Measurements from ENCODE around the gene GNB3. TPM values are rescaled to one million over a fixed set of nuclear protein-coding genes. Genes with fewer than 3 reads are reported as not detected.
"Not testable (repeated sequence)": the region's sequence is repeated elsewhere in the genome, so short reads cannot be mapped to it uniquely, and the experiment has no call there.

Gene GNB3
- total RNA-seq, 1 donor: 1.9 TPM

DNA sequence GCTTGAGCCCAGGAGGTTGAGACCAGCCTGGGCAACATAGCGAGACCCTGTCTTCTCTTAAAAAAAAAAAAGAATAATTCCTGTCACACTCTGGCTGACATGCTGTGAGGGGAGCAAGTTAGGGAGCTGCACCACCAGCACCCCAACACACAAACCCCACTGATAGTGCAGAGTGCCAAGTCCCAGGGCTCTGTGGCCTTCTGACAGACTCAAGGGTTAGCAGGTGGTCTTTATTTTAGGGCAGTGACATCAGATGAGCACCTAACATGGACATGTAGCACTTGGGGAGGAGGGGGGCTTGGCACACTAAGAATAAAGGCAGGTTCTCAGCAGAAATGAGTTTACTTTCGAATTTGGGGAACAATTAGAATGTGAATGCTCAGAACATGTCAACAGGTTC, 18.1 kb downstream of the GNB3 start:
- no peak for DNase-seq (ENCODE audit: low read depth in 2 of 3, low spot score in 2 of 3)

DNA sequence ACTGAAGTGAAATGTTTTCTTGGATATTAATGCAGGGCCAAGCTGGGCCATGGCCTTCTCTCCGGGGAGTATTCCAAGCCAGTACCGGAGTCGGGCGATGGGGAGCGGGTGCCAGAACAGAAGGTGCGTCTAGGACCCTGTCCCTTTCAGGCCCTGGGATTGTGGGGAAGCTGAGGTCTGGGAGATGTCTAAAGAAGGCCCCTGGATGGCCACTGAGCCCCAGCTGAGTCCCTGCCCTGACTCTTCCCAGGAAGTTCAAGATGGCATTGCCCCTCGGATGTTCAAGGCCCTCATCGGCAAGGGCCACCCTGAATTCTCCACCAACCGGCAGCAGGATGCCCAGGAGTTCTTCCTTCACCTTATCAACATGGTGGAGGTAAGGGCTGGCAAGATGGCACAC, 19.4 kb downstream of the GNB3 start:
- no peak for DNase-seq (ENCODE audit: low read depth in 2 of 3, low spot score in 2 of 3)

DNA sequence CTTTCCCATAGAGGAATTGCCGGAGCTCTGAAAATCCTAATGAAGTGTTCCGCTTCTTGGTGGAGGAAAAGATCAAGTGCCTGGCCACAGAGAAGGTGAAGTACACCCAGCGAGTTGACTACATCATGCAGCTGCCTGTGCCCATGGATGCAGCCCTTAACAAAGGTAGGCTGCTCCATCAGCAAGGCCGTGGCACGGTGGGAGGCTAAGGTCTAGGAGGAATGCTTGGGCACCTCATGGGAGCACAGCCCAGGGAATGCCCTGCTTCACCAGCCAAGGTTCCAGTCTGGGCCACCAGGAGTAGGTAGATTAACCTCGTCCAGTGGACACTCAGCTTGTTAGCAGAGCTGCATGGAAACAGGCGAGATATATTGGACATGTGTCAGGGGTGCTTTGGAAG, 20.2 kb downstream of the GNB3 start:
- no peak for DNase-seq (ENCODE audit: low read depth in 2 of 3, low spot score in 2 of 3)

DNA sequence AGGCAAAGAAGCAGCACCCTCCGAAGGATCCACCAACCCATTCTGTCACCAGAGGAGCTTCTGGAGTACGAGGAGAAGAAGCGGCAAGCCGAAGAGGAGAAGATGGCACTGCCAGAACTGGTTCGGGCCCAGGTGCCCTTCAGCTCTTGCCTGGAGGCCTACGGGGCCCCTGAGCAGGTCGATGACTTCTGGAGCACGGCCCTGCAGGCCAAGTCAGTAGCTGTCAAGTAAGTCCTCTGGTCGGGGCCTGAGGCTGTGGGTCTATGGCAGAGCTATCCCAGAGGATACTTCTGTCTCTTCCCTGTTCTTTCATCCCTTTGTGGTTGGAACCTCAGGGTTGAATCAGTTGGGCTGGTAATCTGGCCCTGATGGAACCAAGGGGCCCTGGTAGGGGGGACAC, 20.7 kb downstream of the GNB3 start:
- no peak for DNase-seq (ENCODE audit: low read depth in 2 of 3, low spot score in 2 of 3)

DNA sequence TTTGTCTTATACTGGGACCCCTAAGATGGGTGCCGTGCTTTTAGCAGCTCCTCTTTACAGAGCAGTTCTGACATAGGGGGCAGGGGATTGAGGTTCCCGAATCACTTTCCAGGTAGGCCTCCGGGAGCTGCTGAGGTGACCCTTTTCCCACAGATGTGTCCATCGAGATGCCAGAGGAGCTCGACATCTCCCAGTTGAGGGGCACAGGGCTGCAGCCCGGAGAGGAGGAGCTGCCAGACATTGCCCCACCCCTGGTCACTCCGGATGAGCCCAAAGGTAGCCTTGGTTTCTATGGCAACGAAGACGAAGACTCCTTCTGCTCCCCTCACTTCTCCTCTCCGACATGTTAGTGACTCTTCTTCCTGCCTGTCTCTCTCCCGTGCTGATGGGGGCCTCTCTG, 22.3 kb downstream of the GNB3 start:
- no peak for DNase-seq (ENCODE audit: low read depth in 2 of 3, low spot score in 2 of 3)

DNA sequence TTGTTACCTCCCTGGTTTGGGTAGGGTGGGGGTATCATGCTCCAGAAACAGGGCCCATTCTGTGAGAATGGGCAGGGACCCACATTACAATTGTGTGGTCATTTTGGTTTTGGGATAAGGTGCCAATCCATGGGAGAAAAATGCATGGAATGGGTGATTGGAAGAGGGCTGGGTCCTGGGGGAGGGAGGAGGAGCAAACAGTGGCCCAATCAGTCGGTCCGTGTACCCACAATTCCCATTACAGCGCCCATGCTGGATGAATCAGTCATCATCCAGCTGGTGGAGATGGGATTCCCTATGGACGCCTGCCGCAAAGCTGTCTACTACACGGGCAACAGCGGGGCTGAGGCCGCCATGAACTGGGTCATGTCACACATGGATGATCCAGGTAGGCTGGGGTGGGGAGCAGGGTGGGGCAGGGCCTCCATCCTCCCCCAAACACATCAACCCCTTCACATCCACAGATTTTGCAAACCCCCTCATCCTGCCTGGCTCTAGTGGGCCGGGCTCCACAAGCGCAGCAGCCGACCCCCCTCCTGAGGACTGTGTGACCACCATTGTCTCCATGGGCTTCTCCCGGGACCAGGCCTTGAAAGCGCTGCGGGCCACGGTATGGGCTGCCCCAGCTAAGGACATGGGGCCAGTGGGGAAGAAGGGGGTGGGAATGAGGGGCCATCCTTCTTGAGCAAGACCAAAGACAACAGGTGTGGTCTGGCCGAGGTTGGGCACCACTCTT, 23.0 kb downstream of the GNB3 start:
- no peak for DNase-seq (ENCODE audit: low read depth in 2 of 3, low spot score in 2 of 3)

DNA sequence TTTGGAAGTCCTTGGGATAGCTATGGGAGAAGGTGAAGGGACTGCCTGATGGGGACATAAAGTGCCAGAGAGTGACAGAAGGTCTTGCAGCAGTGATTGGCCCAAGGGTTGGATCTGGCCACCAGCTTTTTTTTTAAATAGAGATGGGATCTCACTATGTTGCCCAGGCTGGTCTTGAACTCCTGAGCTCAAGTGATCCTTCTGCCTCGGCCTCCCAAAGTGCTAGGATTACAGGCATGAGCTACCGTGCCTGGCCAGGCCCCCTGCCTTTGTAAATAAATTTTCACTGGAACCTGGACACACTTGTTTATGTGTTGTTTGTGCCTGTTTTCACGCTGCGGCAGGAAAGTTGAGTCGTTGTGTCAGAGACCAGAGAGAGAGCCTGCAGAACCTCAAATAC, 24.6 kb downstream of the GNB3 start:
- not testable (repeated sequence) for DNase-seq (ENCODE audit: low read depth in 2 of 3, low spot score in 2 of 3)

DNA sequence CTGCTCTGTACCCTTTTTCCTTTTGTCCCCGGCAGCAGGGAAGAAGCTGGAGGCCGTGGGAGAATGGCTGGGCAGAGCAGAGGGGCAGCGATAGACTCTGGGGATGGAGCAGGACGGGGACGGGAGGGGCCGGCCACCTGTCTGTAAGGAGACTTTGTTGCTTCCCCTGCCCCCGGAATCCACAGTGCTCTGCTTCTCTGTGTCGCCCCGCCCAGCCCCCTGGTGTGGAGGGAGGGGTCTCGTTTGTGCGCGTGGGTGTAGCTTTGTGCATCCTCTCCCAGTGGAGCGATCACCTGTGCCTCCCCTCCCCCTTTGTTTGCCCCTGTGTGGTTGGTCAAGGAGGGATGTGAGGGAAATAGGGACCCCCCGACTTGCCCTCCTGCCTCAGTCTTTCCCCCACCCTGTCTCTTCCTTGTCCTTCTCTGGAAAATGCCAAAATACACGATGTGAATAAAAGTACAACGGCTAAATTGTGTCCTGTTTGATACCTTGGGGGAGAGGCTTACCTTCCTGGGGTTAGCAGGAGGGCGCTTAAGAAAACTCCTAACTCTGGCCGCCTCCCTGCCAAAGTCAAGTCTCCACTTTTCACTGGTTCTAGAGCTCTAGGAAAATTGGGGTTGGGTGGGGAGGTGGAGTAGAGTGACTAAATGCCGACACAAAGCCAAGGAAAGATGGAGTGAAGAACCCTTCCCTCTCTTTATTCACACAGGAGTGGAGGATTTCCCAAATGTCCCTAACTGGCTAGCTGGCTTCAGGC, 25.6 kb downstream of the GNB3 start:
- DNase-seq (ENCODE audit: low read depth in 2 of 3, low spot score in 2 of 3): no peak

DNA sequence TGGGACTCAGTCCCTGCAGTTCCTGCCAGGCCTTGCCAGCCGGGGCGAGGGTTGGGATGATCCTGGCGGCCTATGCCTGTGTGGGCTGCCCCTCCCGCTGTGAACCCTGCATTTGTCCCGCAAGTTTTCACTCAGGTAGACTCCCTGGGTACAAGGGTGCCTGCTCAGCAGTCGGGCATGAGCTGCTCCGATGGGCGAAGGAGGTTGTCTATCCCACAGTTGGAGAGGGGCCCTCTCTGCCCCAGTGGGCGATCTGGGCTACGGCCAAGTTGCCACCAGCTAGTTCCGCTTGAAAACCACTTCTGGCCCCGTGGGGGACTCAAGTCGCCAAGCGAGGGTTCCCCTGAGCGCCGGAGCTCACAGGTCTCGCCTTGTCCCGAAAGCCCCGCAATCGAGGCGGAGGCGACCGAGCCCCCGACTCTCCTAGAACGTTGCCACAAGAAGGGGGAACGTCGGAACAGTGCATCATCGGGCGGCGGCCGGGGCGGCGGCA, 26.2 kb downstream of the GNB3 start:
- peak in 1 of 3 donors; percentile 77 for DNase-seq (ENCODE audit: low read depth in 2 of 3, low spot score in 2 of 3)

DNA sequence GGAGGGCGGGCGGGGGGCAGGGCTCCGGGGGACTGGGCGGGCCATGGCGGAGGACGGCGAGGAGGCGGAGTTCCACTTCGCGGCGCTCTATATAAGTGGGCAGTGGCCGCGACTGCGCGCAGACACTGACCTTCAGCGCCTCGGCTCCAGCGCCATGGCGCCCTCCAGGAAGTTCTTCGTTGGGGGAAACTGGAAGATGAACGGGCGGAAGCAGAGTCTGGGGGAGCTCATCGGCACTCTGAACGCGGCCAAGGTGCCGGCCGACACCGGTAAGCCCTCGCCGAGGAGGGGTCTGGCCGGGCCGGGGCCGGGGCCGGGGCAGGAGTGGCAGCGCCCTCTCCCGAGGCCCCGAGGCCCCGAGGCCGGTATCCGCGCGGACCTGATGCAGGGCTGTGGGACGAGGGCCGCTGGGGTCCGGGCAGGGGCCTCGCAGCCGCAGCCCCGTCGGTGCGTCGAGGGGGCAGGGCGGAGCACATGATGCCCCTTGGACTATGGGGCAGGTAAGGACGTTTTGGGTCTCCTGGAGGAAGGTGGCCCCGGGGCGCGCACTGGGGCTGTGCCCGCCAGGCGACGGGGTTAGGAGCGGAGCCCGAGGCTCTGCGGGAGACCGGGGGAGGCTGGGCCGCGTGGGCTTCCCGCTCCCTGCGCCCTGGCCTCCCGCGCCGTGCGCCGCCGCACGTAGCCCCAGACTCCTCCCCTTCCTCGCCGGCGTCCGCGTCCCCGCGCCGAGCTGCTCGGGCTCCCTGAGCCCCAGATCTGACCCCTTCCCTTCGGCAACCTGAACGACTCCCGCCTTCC, 26.9 kb downstream of the GNB3 start, which contains the start of gene TPI1:
Gene TPI1 (plus strand): TSS at position 119 of the 798 bp plus-strand sequence. CDS start 36 bp downstream, at position 155.
- DNase-seq (ENCODE audit: low read depth in 2 of 3, low spot score in 2 of 3): peak in 2 of 3 donors; percentile 57 to 81

DNA sequence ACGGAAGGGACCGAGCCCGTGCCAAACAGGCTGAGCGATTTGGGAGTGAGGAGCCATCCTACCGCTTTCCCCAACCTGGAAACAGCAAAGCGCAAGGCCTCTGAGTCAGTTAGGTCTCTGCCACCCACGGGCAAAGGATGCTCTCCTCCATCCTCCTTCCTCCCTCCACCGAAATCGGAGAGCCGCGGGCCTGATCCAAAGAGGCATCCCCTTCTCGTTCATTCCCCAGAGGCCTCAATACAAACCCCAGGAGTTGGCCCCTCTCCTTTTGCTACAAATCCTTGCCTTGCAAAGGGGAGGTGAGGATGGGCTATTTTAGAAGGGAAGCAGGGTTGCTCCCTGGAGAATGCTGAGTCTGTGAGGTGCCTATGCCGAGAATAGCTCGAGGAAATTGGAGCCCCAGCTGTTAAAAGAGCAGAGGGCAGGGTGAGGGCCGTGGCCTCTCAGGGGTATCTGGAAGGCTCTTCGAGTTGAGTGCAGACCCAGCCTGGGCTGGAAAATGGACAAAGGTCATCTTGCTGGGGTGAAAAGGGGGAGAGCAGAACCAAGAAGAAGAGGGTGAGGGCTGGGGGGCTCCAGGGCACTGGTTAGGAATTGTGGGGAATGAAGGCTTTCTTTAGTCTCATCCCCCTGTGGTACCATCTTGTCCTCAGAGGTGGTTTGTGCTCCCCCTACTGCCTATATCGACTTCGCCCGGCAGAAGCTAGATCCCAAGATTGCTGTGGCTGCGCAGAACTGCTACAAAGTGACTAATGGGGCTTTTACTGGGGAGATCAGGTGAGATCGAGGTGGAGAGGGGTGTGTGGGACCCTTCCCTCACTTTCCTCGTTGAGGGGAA, 27.7 kb downstream of the GNB3 start:
- DNase-seq (ENCODE audit: low read depth in 2 of 3, low spot score in 2 of 3): no peak

DNA sequence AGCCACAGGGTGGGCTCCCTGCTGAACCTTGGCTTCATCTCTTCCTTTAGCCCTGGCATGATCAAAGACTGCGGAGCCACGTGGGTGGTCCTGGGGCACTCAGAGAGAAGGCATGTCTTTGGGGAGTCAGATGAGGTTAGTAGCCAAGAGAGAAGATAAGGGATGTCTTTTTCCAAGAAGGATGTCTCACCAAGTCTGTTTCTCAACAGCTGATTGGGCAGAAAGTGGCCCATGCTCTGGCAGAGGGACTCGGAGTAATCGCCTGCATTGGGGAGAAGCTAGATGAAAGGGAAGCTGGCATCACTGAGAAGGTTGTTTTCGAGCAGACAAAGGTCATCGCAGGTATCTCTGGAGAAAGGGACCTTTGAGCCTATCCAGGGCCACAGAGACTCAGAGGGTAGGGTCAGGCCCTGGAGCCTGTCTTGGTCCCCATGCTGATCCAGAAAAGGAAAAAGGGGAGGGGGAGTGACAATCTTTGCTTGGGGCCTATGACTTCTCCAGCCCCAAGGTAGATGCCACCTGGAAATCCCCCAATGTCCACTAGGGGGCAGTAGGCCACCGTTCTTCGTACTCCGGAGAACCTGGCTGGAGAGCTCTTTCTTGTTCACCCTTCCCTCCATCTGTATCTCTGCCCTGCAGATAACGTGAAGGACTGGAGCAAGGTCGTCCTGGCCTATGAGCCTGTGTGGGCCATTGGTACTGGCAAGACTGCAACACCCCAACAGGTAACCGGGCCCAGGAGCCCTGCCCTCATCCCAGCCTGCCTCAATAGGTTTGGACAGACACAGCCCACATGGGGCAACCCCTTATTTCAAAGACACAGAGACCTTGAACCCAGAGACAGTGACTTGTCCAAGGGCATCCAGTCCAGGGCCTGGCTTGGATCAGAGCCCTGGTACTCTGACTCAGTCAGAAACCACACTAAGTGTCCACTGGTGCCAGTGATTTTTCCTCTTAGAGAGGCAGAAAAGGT, 28.6 kb downstream of the GNB3 start:
- DNase-seq (ENCODE audit: low read depth in 2 of 3, low spot score in 2 of 3): peak; percentile 77 to 91 (median 81)

DNA sequence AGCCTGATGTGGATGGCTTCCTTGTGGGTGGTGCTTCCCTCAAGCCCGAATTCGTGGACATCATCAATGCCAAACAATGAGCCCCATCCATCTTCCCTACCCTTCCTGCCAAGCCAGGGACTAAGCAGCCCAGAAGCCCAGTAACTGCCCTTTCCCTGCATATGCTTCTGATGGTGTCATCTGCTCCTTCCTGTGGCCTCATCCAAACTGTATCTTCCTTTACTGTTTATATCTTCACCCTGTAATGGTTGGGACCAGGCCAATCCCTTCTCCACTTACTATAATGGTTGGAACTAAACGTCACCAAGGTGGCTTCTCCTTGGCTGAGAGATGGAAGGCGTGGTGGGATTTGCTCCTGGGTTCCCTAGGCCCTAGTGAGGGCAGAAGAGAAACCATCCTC, 29.6 kb downstream of the GNB3 start:
- DNase-seq (ENCODE audit: low read depth in 2 of 3, low spot score in 2 of 3): not testable (repeated sequence)

DNA sequence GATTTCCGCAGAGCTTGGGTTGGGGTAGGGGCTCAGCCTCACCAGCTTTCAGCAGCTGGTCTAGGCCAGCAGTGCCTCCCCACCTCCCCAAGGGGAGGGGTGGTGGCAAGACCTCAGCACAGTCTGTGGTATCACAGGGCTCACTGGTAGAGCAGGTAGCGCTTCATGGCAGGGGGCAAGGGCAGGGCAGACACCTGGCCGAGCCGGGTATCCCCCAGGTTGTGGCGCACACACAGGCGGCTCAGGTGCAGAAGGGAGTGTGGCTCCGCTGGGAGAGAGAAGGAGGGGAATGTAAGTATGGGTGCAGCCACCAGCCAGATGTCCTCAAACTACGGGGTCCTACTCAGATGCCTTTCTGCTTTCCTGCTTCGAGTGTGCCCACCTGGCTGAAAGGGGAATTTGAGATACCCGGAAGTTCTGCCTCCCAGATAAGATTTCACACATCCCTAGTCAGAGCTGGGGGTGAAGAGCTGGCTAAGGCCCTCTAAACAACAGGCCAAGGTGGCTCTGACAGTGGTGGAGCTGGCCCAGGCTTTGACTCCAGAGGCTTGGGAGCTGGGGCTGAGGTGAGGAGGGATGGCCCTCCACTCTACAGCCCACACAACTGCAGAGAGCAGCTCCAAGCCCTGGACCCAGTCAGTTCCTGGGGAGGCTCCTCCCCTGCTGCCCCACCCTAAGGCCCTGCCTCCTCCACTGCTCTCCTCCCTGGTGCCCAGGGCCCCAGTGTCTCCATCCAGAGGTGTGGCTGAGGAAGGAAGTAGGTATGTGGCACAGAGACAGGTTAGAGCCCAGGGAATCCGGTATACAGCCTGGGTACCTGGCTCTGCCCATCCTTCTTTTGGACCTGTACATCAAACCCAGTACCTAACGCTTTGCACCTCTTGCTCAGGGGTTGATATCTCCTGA, 30.6 kb downstream of the GNB3 start:
- DNase-seq (ENCODE audit: low read depth in 2 of 3, low spot score in 2 of 3): no peak

DNA sequence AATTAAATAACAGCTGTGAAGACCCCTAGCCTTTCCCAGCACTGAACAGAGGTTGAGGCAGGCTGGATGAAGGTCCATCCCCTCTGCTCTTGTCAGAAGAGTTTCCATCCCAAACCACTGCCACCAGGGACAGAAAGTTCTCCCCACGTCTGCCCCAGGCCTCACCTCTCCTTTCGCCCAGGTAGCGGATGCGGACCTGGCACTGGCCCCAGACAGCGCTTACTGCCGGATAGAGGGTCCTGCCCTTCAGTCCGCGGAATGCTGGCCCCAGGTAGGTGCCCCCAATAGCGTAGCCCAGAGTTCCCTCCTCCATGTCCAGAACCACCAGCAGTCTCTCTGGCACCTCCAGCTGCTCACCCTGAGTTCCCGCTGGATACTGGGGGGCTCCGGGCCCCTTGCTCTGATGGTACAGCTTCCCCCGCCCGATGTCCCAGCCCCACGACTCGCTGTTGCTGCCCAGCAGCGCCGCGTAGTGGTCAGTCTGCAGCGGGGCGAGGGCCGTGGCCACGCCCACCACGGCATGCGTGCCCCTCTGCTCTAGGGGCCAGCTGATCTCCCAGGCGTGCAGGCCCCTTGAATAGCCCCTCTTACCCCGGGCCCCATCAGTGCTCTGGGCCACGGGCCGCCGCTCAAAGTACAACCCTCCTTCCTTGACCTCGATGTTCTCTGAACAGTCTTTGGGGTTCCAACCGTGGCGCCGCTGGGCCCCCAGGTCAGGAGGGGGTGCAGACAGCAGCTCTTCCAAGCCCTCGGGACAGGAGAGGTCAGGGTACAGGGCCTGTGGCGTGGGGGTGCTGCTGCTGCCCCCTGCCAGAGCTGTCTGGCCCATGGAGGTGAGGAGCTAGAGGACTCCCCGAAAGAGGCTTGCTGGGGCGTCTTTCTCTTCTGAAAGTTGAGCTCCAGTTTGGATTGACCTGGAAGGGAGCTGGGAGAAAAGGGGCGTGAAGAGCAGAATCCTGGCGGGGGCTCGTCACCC, 31.6 kb downstream of the GNB3 start:
- DNase-seq (ENCODE audit: low read depth in 2 of 3, low spot score in 2 of 3): peak; percentile 69 to 84 (median 76)

DNA sequence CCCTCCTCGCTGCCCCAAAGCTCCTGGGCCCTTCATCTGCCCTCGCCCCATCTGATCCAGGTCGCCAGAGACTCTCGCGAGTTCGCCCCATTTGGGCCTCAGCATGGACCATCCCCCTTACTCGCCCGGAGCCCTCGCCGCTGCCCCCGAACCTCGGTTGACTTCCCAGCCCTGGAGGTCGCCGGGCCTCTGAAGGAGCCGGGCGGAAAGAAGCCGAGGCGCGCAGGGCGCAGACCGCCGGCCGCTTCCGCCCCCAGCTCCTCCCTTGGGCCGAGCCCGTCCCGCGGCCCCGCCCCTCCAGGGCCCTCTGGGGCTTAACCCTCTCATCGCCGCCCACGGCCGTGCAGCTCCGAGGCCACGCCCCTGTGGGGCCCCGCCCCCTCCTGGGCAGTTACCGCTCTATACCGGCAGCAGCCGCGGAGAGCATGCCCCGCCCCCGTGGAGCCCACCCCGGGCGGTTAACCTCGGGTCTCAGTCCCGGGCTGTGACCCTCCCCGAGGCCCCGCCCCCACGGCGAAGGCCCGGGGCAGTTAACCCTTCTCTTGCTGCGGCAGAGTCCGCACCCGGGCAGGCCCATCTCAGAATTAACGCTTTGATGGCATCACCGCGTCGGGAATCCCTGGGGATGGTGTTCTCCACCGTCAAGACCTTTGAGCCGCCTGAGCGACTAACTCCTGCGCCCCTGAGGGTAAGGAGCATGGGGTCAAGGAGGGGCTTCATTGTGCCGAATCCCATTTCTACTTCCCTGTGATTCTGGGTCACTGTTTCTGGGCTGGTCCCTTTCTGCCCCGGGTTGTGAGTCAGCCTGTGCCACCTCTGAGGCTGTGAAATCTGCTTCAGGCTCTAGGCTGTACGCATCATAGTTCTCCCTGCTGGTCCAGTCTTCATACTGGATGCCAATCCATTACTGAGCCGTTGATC, 32.6 kb downstream of the GNB3 start, which contains the start of gene SPSB2:
Gene SPSB2 (minus strand): TSS at position 210 of the 921 bp plus-strand sequence. CDS start 402 bp downstream, outside the sequence.
- peak; percentile 95 to 99 (median 99) for DNase-seq (ENCODE audit: low read depth in 2 of 3, low spot score in 2 of 3)

Data from hematopoietic multipotent progenitor cell (in vitro differentiated cells).